IPS-18c (cell line): ENCODE results near the gene LPIN2.
"Not testable (repeated sequence)": the region's sequence is repeated elsewhere in the genome, so short reads cannot be mapped to it uniquely, and the experiment has no call there.

ENCODE experiments used
- H3K4me3 ChIP-seq: 2 replicates; pipeline ENCODE4 v1.7.0; 2013; ENCODE audit warnings: low read depth, mild to moderate bottlenecking, low read length, moderate library complexity; ENCODE audit not compliant: insufficient read depth
- H3K9me3 ChIP-seq: one replicate; pipeline ENCODE4 v1.6.1; 2013; ENCODE audit warnings: mild to moderate bottlenecking, low read length, moderate library complexity; ENCODE audit not compliant: control insufficient read depth, insufficient read depth

The LPIN2 gene

DNA sequence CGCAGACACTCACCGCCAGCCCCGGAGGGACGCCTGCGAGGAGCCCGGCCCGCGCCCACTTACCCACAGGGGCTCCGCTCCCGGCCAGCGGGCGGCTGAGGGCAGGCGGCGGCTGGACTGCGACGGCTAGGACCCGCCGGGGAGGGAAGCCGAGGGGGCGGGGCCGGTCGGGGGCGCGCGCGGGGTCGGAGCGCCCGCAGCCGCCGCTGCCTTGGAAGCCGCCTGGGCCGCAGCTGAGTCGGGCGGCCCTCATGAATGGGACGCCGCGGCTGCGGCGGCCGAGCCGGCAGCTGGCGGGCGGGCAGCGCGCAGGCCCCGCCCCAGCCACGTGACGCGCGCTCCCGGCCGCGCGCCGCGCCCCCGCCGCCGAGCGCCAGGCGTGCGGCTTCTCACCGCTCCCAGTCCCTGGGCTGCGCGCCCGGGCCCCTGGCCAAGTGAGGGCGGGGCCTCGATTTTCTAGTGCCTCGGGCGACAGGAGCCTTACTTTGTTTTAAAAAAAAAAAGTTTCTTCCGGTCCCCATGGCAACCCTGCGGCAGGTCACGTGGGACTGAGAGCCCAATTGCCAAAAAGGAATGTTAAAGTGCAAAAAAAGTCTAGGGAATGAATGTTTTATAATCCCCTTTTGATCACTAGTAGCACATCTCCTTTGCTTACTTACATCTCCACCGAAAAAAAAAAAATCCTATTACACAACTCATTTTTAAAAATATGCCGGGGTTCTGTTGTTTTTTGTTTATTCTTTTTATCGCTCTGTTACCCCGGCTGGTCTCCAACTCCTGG, at the start of gene LPIN2:
LPIN2 (minus strand) TSS at position 121 of the 781 bp plus-strand sequence. CDS start 52,304 bp downstream, outside the sequence.
- Histone ChIP-seq H3K9me3 (no peaks in the 10 kb centered on the region), H3K4me3 (peak within 1 kb of the TSS; percentile 45)

GRCh38 chr18:3061581-3062312, 48.8 kb upstream of the LPIN2 start:
- Histone ChIP-seq H3K4me3 (no peak overlapping the region), H3K9me3 (no peaks in the 10 kb centered on the region)

DNA sequence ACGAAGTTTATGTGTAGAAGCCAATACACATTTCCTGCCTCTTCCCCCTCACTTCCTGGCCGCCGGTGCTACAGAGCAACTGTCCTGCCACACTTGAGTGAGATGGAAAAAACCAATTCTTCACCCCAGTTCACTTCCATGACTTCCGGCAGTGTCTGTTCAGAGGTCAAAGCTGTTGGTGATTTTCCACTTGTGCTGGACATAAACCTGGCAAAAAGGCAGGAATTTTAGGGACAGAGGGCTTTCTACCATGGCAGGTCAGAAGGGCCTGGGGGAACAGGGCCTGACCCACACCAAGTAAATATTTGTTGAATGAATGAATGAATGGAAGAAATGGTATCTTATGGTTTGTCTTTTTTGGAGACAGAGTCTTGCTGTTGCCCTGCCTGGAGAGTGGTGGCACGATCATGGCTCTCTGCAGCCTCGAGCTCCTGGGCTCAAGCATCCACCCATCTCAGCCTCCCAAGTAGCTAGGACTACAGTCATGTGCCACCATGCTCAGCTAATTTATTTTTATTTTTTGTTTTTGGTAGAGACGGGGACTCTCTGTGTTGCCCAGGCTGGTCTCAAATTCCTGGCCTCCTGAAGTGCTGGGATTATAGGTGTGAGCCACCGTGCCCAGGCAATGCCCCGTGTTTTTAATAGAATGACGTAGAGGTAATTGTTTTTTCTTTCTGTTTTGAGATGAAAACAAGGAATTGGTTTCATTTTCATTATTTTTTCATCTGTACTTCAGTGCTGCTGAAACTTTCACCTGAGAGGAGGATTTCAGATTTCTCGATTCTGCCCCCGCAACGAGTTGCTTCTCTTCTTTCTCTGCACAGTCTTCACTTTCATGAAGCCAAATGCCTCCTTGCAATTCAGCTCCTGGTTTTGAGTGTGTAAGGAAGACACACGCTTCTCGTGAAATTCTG, 48.0 kb upstream of the LPIN2 start:
- H3K4me3 ChIP-seq: no peak overlapping the region
- no peaks in the 10 kb centered on the region for H3K9me3 ChIP-seq

DNA sequence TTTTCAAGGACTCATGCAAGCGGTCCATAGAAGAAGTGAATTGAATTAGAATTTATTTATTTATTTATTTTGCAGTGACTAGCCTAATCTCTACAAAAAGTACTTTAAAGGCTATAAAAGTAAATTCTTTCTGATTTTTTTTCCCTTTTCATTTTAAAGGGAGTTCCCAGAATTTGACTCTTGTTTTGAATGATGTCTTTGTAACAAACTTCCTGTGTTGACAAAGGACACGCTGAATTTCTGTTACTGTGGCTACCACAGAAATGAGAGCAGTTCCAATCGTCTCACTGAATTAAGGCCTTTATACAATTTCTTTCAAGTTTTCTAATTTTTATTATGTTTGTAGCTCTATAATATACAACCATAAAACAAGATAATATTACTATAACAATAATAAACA, 46.3 kb upstream of the LPIN2 start:
- H3K9me3 ChIP-seq: no peaks in the 10 kb centered on the region
- H3K4me3 ChIP-seq: no peak overlapping the region

GRCh38 chr18:3058328-3059191, 45.6 kb upstream of the LPIN2 start:
- H3K9me3 ChIP-seq: no peaks in the 10 kb centered on the region
- no peak overlapping the region for H3K4me3 ChIP-seq

DNA sequence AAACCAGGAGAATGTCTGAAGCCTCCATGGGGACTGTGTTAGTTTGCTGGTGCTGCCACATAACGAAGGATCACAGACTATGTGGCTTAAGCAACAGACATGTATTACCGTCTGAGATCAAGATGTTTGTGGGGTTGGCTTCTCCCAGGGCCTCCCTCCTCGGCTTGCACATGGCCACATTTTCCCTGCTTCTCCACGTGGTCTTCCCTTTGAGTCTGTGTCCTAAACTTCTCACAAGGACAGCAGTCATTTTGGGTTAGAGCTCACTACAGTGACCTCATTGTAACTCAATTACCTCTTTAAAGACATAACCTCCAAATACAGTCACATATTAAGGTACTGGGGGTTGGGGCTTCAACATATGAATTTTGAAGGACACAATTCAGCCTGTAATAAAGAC, 44.6 kb upstream of the LPIN2 start:
- Histone ChIP-seq H3K9me3 (no peaks in the 10 kb centered on the region), H3K4me3 (no peak overlapping the region)

DNA sequence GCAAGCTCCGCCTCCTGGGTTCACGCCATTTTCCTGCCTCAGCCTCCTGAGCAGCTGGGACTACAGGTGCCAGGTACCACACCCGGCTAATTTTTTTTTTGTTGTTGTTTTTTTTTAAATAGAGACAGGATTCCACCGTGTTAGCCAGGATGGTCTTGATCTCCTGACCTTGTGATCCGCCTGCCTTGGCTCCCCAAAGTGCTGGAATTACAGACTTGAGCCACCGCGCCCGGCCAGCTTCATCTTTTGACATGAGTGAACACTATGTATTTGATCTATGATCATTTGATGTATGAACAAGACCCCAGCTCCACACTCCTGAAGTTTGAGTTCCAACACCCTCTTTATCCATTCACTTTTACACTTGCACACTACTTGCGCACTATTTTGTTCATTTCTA, 43.4 kb upstream of the LPIN2 start:
- Histone ChIP-seq H3K9me3 (no peaks in the 10 kb centered on the region), H3K4me3 (no peak overlapping the region)

GRCh38 chr18:3055816-3056215, 42.9 kb upstream of the LPIN2 start:
- Histone ChIP-seq H3K4me3 (no peak overlapping the region), H3K9me3 (no peaks in the 10 kb centered on the region)

- Histone ChIP-seq H3K4me3 (no peak overlapping the region), H3K9me3 (no peaks in the 10 kb centered on the region)
These were observed 42.3 kb upstream of the LPIN2 start for GRCh38 chr18:3055186-3055728.

DNA sequence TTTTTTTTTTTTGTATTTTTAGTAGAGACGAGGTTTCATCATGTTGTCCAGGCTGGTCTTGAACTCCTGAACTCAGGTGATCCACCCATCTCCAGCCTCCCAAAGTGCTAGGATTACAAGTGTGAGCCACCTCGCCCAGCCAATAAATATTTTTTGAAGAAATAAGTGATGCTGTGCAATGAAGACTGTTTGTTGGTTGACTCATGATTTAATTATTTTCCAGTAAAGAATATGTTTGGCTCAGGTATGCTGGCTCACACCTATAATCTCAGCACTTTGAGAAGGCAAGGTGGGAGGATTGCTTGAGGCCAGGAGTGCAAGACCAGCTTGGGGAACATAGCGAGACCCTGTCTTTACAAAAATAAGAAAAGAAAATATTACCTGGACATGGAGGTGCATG, 41.8 kb upstream of the LPIN2 start:
- no peak overlapping the region for H3K4me3 ChIP-seq
- H3K9me3 ChIP-seq: no peaks in the 10 kb centered on the region

- H3K4me3 ChIP-seq: no peak overlapping the region
- no peaks in the 10 kb centered on the region for H3K9me3 ChIP-seq
These were observed 41.3 kb upstream of the LPIN2 start for GRCh38 chr18:3054214-3054613.

- Histone ChIP-seq H3K4me3 (no peak overlapping the region), H3K9me3 (no peaks in the 10 kb centered on the region)
These were observed 40.1 kb upstream of the LPIN2 start for GRCh38 chr18:3053081-3053480.

GRCh38 chr18:3052411-3052758, 39.4 kb upstream of the LPIN2 start:
- Histone ChIP-seq H3K4me3 (no peak overlapping the region), H3K9me3 (no peaks in the 10 kb centered on the region)

GRCh38 chr18:3051718-3052410, 38.9 kb upstream of the LPIN2 start:
- no peaks in the 10 kb centered on the region for H3K9me3 ChIP-seq
- no peak overlapping the region for H3K4me3 ChIP-seq

- not testable (repeated sequence) for H3K4me3 ChIP-seq, H3K9me3 ChIP-seq
These were observed 37.0 kb upstream of the LPIN2 start for GRCh38 chr18:3049897-3050454.

DNA sequence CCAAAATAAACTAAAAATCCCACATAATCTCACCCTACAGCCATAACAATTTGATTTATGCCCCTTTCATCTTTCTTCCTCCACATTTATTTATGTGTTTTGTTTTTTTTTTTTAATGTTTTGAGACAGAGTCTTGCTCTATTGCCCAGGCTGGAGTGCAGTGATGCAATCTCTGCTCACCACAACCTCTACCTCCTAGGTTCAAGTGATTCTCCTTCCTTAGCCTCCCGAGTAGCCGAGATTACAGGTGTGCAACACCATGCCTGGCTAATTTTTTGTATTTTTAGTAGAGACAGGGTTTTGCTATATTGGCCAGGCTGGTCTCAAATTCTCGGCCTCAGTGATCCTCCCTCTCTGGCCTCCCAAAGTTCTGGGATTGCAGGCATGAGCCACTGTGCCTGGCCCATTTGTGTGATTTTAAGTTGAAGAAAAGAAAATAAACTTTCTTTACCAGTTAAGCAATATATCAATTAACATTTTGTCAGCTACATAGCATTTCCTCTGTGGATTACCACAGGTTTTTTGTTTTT, 35.9 kb upstream of the LPIN2 start:
- no peak overlapping the region for H3K4me3 ChIP-seq
- no peaks in the 10 kb centered on the region for H3K9me3 ChIP-seq
